GM18861 (cell line): ENCODE measurements around the gene EDEM2.
"Not testable (repeated sequence)": the region's sequence is repeated elsewhere in the genome, so short reads cannot be mapped to it uniquely, and the experiment has no call there.

Source experiments
- ATAC-seq: cut with Tn5 transposase; IDR thresholded peaks from one replicate; pipeline ENCODE4 v1.9.1; 2021; ENCODE audit not compliant: unreplicated experiment

EDEM2 gene

DNA sequence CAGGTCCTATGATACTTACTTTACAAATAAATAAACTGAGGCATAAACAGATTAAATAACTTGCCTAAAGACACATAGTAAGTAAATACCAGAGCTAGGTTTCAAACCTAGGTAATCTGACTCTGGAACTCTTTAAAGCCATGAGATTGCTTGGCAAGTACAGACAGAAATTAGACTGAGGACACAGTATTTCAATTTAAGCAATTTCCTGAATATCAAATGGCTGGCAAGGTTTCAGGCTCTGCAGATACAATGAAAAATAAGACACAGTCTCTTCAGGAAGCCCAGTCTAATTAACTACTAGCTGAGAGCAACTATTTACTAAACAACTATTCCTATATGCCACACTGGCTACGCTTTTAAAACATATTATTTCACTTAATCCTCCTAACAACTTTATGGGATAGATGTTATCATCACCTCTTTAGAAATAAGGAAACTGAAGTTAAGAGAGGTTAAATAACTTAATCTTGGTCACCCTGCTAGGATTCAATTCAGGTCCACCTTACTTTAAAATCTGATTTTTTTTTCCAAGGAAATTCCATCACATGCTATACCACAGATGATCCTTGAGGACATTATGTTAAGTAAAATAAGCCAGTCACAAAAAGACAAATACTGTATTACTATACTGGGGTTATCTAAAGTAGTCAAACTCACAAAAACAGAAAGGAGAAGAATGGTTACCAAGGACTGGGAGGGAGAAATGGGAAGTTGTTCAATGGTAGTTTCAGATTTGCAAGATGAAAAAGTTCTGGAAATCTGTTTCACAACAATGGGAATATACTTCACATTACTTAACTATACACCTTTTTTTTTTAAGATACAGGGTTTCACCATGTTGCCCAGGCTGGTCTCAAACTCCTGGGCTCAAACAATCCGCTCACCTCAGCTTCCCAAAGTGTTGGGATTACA, 58.6 kb downstream of the EDEM2 start:
- no peak for ATAC-seq

DNA sequence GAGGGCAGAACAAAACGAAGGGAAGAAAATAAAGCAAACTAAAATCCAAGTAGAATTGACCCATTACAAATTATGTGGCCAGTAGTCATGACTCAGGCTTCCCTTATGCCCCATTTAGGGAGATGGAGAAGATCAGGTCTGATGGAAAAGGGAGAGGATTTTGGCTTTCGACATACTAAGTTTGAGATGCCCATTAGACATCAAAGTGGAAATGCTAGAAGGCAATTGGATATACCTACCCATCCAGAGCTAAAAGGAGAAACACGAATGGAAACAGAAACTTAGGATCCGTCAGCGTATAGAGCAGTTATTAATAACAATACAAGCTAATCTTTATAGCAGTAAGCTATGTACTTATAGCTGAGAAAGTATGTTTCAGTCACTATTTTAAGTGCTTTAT, 59.3 kb downstream of the EDEM2 start:
- no peak for ATAC-seq

DNA sequence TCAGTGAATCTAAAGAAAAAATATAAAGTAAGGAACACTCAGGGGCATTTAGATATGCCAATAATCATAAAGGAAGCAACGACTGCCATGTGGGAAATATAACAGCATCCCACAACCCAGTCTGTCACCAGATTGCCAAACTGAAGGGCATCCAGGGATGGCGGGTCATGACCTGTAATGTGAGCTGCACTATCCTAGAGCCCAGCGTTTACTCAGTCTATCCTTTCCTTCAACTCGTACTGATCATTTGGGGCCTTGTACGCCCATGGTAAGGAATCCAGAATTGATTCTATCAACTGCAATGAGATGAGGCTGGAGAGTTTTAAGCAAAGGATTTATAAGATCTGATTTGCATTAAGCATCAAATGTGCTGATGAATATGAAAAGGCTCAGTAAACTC, 59.8 kb downstream of the EDEM2 start:
- no peak for ATAC-seq

DNA sequence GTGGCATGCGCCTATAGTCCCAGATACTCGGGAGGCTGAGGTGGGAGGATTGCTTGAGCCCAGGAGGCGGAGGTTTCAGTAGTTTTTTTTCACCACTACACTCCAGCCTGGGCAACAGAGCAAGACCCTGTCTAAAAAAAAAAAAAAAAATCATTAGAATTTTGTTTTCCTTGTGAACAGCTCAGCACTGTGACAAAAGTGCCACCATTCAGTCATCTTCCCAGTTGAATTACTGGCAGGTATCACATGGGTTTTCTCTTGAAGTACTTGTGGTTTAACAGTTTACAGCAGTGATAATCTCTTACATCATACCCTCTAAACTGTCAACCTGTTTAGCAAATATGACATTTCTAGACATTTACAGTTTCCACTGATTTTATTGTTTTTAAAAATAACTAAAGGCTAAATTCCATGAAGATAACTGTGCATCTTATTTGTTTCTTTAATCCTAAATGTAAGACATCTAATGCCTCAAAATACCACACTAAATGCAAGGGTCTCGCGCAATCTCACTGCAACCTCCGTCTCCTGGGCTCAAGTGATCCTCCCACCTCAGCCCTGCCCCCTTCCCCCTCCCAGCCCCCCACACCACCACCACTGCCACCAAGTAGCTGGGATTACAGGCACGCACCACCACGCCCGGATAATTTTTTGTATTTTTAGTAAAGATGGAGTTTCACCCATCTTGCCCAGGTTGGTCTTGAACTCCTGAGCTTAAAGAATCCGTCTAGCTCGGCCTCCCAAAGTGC, 61.5 kb downstream of the EDEM2 start:
- no peak for ATAC-seq

DNA sequence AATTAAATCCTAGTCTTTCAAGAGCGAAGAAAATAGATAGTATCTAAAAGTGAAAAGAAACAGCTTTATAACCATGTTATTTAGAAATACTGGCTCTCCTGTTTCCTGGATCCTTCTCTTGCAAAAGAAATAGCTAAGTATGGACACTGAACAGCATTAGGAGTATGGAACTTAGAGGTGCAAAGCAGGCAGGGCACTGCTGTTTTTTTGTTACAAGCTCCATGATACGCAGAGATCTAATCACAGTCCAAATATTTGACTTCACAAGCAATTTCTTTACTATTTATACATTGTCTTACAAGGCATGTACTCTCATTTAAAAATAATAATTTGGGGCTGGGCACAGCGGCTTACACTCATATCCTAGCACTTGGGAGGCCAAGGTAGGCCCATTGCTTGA, 62.1 kb downstream of the EDEM2 start:
- no peak for ATAC-seq

DNA sequence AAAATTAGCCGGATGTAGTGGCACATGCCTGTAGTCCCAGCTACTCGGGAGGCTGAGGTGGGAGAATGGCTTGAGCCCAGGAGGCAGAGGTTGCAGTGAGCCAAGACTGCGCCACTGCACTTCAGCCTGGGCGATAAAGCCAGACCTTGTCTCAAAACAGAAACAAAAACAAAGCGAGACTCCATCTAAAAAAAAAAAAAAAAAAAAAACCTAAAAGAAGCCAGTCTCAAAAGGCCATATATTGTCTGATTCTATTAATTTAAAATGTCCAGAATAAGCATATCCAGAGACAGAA, 66.8 kb downstream of the EDEM2 start:
- ATAC-seq: not testable (repeated sequence)

DNA sequence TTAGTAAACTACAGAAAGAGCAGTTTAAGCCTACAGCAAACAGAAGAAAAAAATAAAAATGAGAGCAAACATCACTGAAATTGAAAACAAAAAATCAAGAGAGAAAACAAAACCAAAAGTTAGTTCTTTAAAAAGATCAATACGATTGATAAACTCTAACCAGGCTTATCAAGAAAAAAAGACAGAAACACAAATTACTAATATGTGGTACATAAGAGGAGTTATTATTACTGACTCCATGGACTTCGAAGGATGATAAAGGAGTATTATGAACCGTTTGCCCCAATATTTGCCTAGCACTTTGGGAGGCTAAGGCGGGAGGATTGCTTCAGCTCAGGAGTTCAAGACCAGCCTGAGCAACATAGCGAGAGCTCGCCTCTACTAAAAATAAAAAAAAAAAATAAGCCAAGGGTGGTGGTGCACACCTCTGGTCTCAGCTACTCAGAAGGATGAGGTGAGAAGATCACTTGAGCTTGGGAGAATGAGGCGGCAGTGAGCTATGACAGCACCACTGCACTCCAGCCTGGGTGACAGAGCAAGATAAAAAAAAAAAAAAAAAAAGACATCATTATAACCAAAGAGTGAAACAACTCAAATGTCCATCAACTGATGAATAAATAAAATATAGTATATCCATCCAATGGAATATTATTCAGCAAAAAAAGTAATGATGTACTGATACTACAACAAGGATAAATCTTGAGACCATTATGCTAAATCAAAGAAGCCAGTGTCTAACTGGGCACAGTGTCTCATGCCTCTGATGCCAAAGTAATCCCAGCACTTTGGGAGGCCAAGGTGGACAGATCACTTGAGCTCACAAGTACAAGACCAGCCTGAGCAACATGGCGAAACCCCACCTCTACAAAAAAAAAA, 67.4 kb downstream of the EDEM2 start:
- ATAC-seq: no peak

DNA sequence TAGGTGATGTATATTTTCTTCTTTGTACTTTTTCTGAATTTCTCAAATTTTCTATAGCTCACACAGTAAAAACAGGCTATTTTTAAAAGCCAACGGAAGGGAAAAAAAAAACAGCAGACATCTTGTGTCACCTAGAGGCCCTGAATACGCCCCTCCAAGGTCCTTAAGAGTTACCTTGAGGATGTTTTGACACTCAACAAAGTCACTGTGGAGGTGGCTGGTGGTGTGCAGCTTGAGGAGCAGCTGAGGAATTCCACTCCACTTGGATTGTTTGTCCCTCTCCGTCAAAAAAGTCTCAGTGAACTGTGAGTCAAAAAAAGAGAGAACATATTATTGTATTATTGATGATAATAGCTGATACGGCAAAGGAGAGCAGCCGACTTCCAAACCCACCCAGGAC, 69.3 kb downstream of the EDEM2 start:
- no peak for ATAC-seq

DNA sequence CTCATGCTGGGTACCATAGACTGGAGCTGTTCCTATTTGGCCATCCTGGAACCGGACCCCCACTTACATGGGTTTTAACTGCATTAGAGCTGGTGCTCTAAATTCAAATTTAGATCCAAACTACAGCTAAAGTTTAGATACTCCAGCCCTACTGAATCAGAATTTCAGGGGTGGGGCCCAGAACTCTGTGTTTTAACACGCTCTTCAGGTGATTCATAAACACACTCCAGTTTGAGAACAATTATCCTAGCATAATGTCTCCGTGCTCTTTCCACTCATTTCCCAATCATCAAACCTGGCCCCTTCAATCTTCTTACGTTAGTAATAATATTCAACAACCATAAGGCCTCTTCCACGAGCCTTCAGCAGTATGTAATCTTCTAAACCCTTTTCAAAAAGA, 69.8 kb downstream of the EDEM2 start:
- ATAC-seq: no peak

DNA sequence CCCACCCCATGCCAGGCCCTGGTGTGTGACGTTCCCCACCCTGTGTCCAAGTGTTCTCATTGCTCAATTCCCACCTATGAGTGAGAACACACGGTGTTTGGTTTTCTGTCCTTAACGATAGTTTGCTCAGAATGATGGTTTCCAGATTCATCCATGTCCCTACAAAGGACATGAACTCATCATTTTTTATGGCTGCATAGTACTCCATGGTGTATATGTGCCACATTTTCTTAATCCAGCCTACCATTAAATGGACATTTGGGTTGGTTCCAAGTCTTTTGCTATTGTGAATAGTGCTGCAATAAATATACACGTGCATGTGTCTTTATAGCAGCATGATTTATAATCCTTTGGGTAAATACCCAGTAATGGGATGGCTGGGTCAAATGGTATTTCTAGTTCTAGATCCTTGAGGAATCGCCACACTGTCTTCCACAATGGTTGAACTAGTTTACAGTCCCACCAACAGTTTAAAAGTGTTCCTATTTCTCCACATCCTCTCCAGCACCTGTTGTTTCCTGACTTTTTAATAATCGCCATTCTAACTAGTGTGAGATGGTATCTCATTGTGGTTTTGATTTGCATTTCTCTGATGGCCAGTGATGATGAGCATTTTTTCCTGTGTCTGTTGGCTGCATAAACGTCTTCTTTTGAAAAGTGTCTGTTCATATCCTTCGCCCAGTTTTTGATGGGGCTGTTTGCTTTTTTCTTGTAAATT, 75.5 kb downstream of the EDEM2 start:
- ATAC-seq: not testable (repeated sequence)

DNA sequence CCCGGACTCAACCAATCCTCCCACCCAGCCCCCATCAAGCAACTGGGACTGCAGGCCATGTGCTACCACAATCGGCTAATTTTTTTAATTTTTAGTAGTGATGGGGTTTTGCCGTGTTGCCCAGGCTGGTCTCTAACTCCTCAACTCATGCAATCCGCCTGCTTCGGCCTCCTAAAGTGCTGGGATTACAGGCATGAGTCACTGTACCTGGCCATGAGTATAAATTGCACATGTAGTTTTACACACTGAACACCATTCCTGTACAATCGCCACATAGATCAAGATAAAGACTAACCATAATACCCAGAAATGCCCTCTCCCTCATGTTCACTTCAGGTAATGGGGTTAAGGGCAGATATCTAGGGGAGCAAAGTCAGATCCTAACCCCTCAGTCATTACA, 80.9 kb downstream of the EDEM2 start:
- ATAC-seq: no peak
